Endothelial cell of hepatic sinusoid (primary cell): ENCODE results near the gene KLK8.

Experiments used
- in situ Hi-C: cut with HindIII; loops from 2 replicates; pipeline ENCODE4 v1.10.0; 2017; ENCODE audit warnings: low sequenced_read_pairs

The KLK8 gene

GRCh38 chr19:51001515-51001914 is at the start of gene KLK8:
Gene KLK8 (minus strand): TSS chr19:51001604. CDS start chr19:51001167, 437 bp downstream.
- in situ Hi-C loops, result no loop called here

GRCh38 chr19:51047031-51047335 is 45.6 kb upstream of the KLK8 start:
- in situ Hi-C loops, result no loop called here

- in situ Hi-C loops, result no loop called here
Observed at GRCh38 chr19:51044327-51044726, 42.9 kb upstream of the KLK8 start.

- in situ Hi-C loops, result no loop called here
Observed at GRCh38 chr19:51043497-51043896, 42.1 kb upstream of the KLK8 start.

- in situ Hi-C loops, result no loop called here
Observed at GRCh38 chr19:51040151-51040550, 38.7 kb upstream of the KLK8 start.

GRCh38 chr19:51036519-51036918 is 35.1 kb upstream of the KLK8 start:
- in situ Hi-C loops, result no loop called here

GRCh38 chr19:51034704-51035103 is 33.3 kb upstream of the KLK8 start, which contains the start of gene KLK12:
Gene KLK12 (minus strand): TSS chr19:51035002. CDS start chr19:51034621, 381 bp downstream.
- in situ Hi-C loops, result no loop called here

- in situ Hi-C loops, result no loop called here
Observed at GRCh38 chr19:51031880-51032225, 30.4 kb upstream of the KLK8 start.

GRCh38 chr19:51031220-51031879 is 29.9 kb upstream of the KLK8 start:
- in situ Hi-C loops, result no loop called here

GRCh38 chr19:51030631-51031030 is 29.2 kb upstream of the KLK8 start:
- in situ Hi-C loops, result no loop called here

- in situ Hi-C loops, result loop anchor here (5.0 kb wide), 1 partner anchor 83 kb away; no protein-coding TSS in a partner anchor
Observed at GRCh38 chr19:51029718-51030117, 28.3 kb upstream of the KLK8 start.

- in situ Hi-C loops, result loop anchor here (5.0 kb wide), 1 partner anchor 84 kb away; no protein-coding TSS in a partner anchor
Observed at GRCh38 chr19:51027873-51028272, 26.5 kb upstream of the KLK8 start.

GRCh38 chr19:51027126-51027806 is 25.9 kb upstream of the KLK8 start:
- in situ Hi-C loops, result loop anchor here (5.0 kb wide), 1 partner anchor 85 kb away; no protein-coding TSS in a partner anchor

- in situ Hi-C loops, result loop anchor here (5.0 kb wide), 1 partner anchor 86 kb away; no protein-coding TSS in a partner anchor
Observed at GRCh38 chr19:51026554-51026831, 25.1 kb upstream of the KLK8 start, which contains the start of gene KLK11. Gene KLK11 (minus strand): TSS chr19:51026616. CDS start chr19:51025631, 985 bp downstream.

- in situ Hi-C loops, result loop anchor here (5.0 kb wide), 1 partner anchor 86 kb away; no protein-coding TSS in a partner anchor
Observed at GRCh38 chr19:51025809-51026553, 24.6 kb upstream of the KLK8 start.

- in situ Hi-C loops, result loop anchor here (5.0 kb wide), 1 partner anchor 87 kb away; no protein-coding TSS in a partner anchor
Observed at GRCh38 chr19:51025401-51025800, 24.0 kb upstream of the KLK8 start.

GRCh38 chr19:51024924-51025323 is 23.5 kb upstream of the KLK8 start:
- in situ Hi-C loops, result loop anchor here (5.0 kb wide), 1 partner anchor 87 kb away; no protein-coding TSS in a partner anchor

GRCh38 chr19:51023946-51024345 is 22.5 kb upstream of the KLK8 start:
- in situ Hi-C loops, result no loop called here

- in situ Hi-C loops, result no loop called here
Observed at GRCh38 chr19:51022526-51022925, 21.1 kb upstream of the KLK8 start.

- in situ Hi-C loops, result no loop called here
Observed at GRCh38 chr19:51020988-51021651, 19.7 kb upstream of the KLK8 start.

- in situ Hi-C loops, result no loop called here
Observed at GRCh38 chr19:51019544-51019925, 18.1 kb upstream of the KLK8 start, which contains the start of gene KLK10. Gene KLK10 (minus strand): TSS chr19:51019709. CDS start chr19:51019130, 579 bp downstream.
